HUES6 (cell line): Measurements from ENCODE around the gene SORBS2.

Experiments
- H3K27ac ChIP-seq: 2 replicates; pipeline ENCODE4 v1.7.0; 2013; ENCODE audit warnings: low read depth, mild to moderate bottlenecking, low read length, inconsistent platforms
- H3K27me3 ChIP-seq: 2 replicates; pipeline ENCODE4 v1.6.1; 2013; ENCODE audit warnings: low read length; ENCODE audit not compliant: control insufficient read depth, insufficient read depth
- H3K36me3 ChIP-seq: 2 replicates; pipeline ENCODE4 v1.6.1; 2013; ENCODE audit warnings: low read length; ENCODE audit not compliant: control insufficient read depth, insufficient read depth
- H3K4me1 ChIP-seq: 2 replicates; pipeline ENCODE4 v1.6.1; 2013; ENCODE audit warnings: low read length; ENCODE audit not compliant: control insufficient read depth, insufficient read depth
- H3K4me3 ChIP-seq: 2 replicates; pipeline ENCODE4 v1.5.1; 2013; ENCODE audit warnings: low read depth, low read length
- H3K9ac ChIP-seq: one replicate; pipeline ENCODE4 v1.6.1; 2013; ENCODE audit warnings: mild to moderate bottlenecking, low read length
- H3K9me3 ChIP-seq: 2 replicates; pipeline ENCODE4 v1.6.1; 2013; ENCODE audit warnings: low read depth, low read length; ENCODE audit not compliant: control insufficient read depth, insufficient read depth

Gene SORBS2

GRCh38 chr4:185799442-185799841 lies 12.6 kb downstream of the SORBS2 start:
- no peaks in the 10 kb centered on the region for H3K36me3 ChIP-seq
- peaks cover 3% of the 10 kb centered on the region; the same call in 1 of the 2 replicates for H3K4me1 ChIP-seq
- no peak overlapping the region for H3K27ac ChIP-seq
- H3K9me3 ChIP-seq, result no peaks in the 10 kb centered on the region
- no peak overlapping the region for H3K9ac ChIP-seq
- no peaks in the 10 kb centered on the region for H3K27me3 ChIP-seq
- no peak overlapping the region for H3K4me3 ChIP-seq

GRCh38 chr4:185797596-185798338 lies 14.2 kb downstream of the SORBS2 start:
- H3K9me3 ChIP-seq, result no peaks in the 10 kb centered on the region
- no peaks in the 10 kb centered on the region for H3K36me3 ChIP-seq
- no peaks in the 10 kb centered on the region for H3K27me3 ChIP-seq
- H3K4me1 ChIP-seq, result no peaks in the 10 kb centered on the region; the same call in 1 of the 2 replicates
- H3K27ac ChIP-seq, result no peak overlapping the region
- no peak overlapping the region for H3K9ac ChIP-seq
- H3K4me3 ChIP-seq, result no peak overlapping the region

- H3K9ac ChIP-seq, result no peak overlapping the region
- H3K27ac ChIP-seq, result no peak overlapping the region
- H3K4me3 ChIP-seq, result no peak overlapping the region
- no peaks in the 10 kb centered on the region for H3K27me3 ChIP-seq
- H3K4me1 ChIP-seq, result no peaks in the 10 kb centered on the region; the same call in 1 of the 2 replicates
- no peaks in the 10 kb centered on the region for H3K9me3 ChIP-seq
- no peaks in the 10 kb centered on the region for H3K36me3 ChIP-seq
Measured at GRCh38 chr4:185797018-185797417, 15.0 kb downstream of the SORBS2 start.

- Histone ChIP-seq H3K9ac (no peak overlapping the region), H3K27me3 (no peaks in the 10 kb centered on the region), H3K9me3 (no peaks in the 10 kb centered on the region), H3K27ac (no peak overlapping the region), H3K4me1 (no peaks in the 10 kb centered on the region; the same call in 1 of the 2 replicates), H3K36me3 (no peaks in the 10 kb centered on the region), H3K4me3 (no peak overlapping the region)
Measured at GRCh38 chr4:185796176-185796575, 15.8 kb downstream of the SORBS2 start.

- Histone ChIP-seq H3K36me3 (no peaks in the 10 kb centered on the region), H3K9me3 (no peaks in the 10 kb centered on the region), H3K27me3 (no peaks in the 10 kb centered on the region), H3K4me1 (no peaks in the 10 kb centered on the region; the same call in 1 of the 2 replicates), H3K9ac (no peak overlapping the region), H3K27ac (no peak overlapping the region), H3K4me3 (no peak overlapping the region)
Measured at GRCh38 chr4:185794637-185795036, 17.4 kb downstream of the SORBS2 start.

GRCh38 chr4:185793716-185794115 lies 18.3 kb downstream of the SORBS2 start:
- Histone ChIP-seq H3K36me3 (no peaks in the 10 kb centered on the region), H3K27ac (no peak overlapping the region), H3K4me1 (no peaks in the 10 kb centered on the region), H3K9me3 (no peaks in the 10 kb centered on the region), H3K4me3 (no peak overlapping the region), H3K27me3 (no peaks in the 10 kb centered on the region), H3K9ac (no peak overlapping the region)

- H3K4me1 ChIP-seq, result no peaks in the 10 kb centered on the region
- H3K27ac ChIP-seq, result no peak overlapping the region
- H3K9me3 ChIP-seq, result no peaks in the 10 kb centered on the region
- no peaks in the 10 kb centered on the region for H3K36me3 ChIP-seq
- no peak overlapping the region for H3K9ac ChIP-seq
- H3K4me3 ChIP-seq, result no peak overlapping the region
- no peaks in the 10 kb centered on the region for H3K27me3 ChIP-seq
Measured at GRCh38 chr4:185793116-185793485, 18.9 kb downstream of the SORBS2 start.

- H3K27ac ChIP-seq, result no peak overlapping the region
- H3K4me1 ChIP-seq, result no peaks in the 10 kb centered on the region
- H3K9me3 ChIP-seq, result no peaks in the 10 kb centered on the region
- no peaks in the 10 kb centered on the region for H3K36me3 ChIP-seq
- H3K4me3 ChIP-seq, result no peak overlapping the region
- no peak overlapping the region for H3K9ac ChIP-seq
- H3K27me3 ChIP-seq, result no peaks in the 10 kb centered on the region
Measured at GRCh38 chr4:185792384-185793115, 19.4 kb downstream of the SORBS2 start.

- Histone ChIP-seq H3K27me3 (no peaks in the 10 kb centered on the region), H3K4me1 (0 out of 2 replicates have a peak, but pooled peaks cover 4% of the 10 kb centered on the region), H3K9me3 (no peaks in the 10 kb centered on the region)
Measured at GRCh38 chr4:185787926-185788679, 23.9 kb downstream of the SORBS2 start.

GRCh38 chr4:185786422-185786821 lies 25.6 kb downstream of the SORBS2 start:
- no peaks in the 10 kb centered on the region for H3K27me3 ChIP-seq
- H3K9ac ChIP-seq, result no peak overlapping the region
- H3K4me3 ChIP-seq, result no peak overlapping the region
- no peaks in the 10 kb centered on the region for H3K9me3 ChIP-seq
- no peaks in the 10 kb centered on the region for H3K36me3 ChIP-seq
- 0 out of 2 replicates have a peak, but pooled peaks cover 4% of the 10 kb centered on the region for H3K4me1 ChIP-seq
- H3K27ac ChIP-seq, result no peak overlapping the region

More at GRCh38 chr4:185787926-185788679, 23.9 kb downstream of the SORBS2 start:
- H3K9ac ChIP-seq, result no peak overlapping the region
- H3K4me3 ChIP-seq, result no peak overlapping the region
- no peak overlapping the region for H3K27ac ChIP-seq
- no peaks in the 10 kb centered on the region for H3K36me3 ChIP-seq

- Histone ChIP-seq H3K27ac (no peak overlapping the region), H3K36me3 (no peaks in the 10 kb centered on the region), H3K9me3 (no peaks in the 10 kb centered on the region), H3K4me3 (no peak overlapping the region), H3K9ac (no peak overlapping the region), H3K27me3 (no peaks in the 10 kb centered on the region), H3K4me1 (peaks cover 8% of the 10 kb centered on the region)
Measured at GRCh38 chr4:185783574-185783973, 28.4 kb downstream of the SORBS2 start.
